Trophoblast cell (in vitro differentiated cells and primary cell): ENCODE data around the gene AOAH.

Experiments
- DNase-seq, 2 donors: peaks; one replicate each; pipeline ENCODE4 v3.0.0-alpha.2; 2016
- H2AFZ ChIP-seq: 2 replicates; pipeline ENCODE4 v1.6.1; 2013; ENCODE audit warnings: low read length, moderate library complexity, mild to moderate bottlenecking; ENCODE audit not compliant: insufficient read depth, poor library complexity
- H2AK5ac ChIP-seq: 2 replicates; pipeline ENCODE4 v1.6.1; 2013; ENCODE audit warnings: mild to moderate bottlenecking, low read length
- H2BK120ac ChIP-seq: 2 replicates; pipeline ENCODE4 v1.6.1; 2013; ENCODE audit warnings: low read length, mild to moderate bottlenecking, moderate library complexity; ENCODE audit not compliant: insufficient read depth, poor library complexity
- H2BK12ac ChIP-seq: 2 replicates; pipeline ENCODE4 v1.6.1; 2013; ENCODE audit warnings: mild to moderate bottlenecking, low read length, moderate library complexity
- H2BK5ac ChIP-seq: 2 replicates; pipeline ENCODE4 v1.6.1; 2013; ENCODE audit warnings: low read length, low read depth, moderate library complexity, mild to moderate bottlenecking; ENCODE audit not compliant: poor library complexity
- H3K14ac ChIP-seq: 2 replicates; pipeline ENCODE4 v1.6.1; 2013; ENCODE audit warnings: mild to moderate bottlenecking, low read length
- H3K18ac ChIP-seq: 2 replicates; pipeline ENCODE4 v1.6.1; 2013; ENCODE audit warnings: mild to moderate bottlenecking, low read length
- H3K23ac ChIP-seq: 2 replicates; pipeline ENCODE4 v1.6.1; 2013; ENCODE audit warnings: low read length
- H3K27ac ChIP-seq: 2 replicates; pipeline ENCODE4 v1.5.1; 2013; ENCODE audit warnings: low read depth, mild to moderate bottlenecking, inconsistent platforms, low read length, moderate library complexity
- H3K27me3 ChIP-seq: 2 replicates; pipeline ENCODE4 v1.6.1; 2013; ENCODE audit warnings: inconsistent platforms, mild to moderate bottlenecking, low read length, moderate library complexity; ENCODE audit not compliant: insufficient read depth
- H3K36me3 ChIP-seq, 2 experiments: 1 replicate in 1 of 2; 2 replicates in 1 of 2; pipeline ENCODE4 v1.6.1; 2013; ENCODE audit warnings: low read length in 2 of 2, mild to moderate bottlenecking in 2 of 2, moderate library complexity in 1 of 2; ENCODE audit not compliant: insufficient read depth in 2 of 2, control insufficient read depth in 1 of 2
- H3K4ac ChIP-seq: 2 replicates; pipeline ENCODE4 v1.6.1; 2013; ENCODE audit warnings: low read depth, mild to moderate bottlenecking, low read length, moderate library complexity
- H3K4me1 ChIP-seq, 2 experiments: 1 replicate in 1 of 2; 2 replicates in 1 of 2; pipeline ENCODE4 v1.6.1; 2013; ENCODE audit warnings: low read length in 2 of 2, mild to moderate bottlenecking in 2 of 2, moderate library complexity in 1 of 2; ENCODE audit not compliant: insufficient read depth in 2 of 2, control insufficient read depth in 1 of 2
- H3K4me2 ChIP-seq: 2 replicates; pipeline ENCODE4 v1.6.1; 2013; ENCODE audit warnings: inconsistent platforms, mild to moderate bottlenecking, low read length, moderate library complexity
- H3K4me3 ChIP-seq: 2 replicates; pipeline ENCODE4 v1.5.1; 2013; ENCODE audit warnings: mild to moderate bottlenecking, low read depth, low read length, inconsistent platforms
- H3K79me1 ChIP-seq: one replicate; pipeline ENCODE4 v1.6.1; 2013; ENCODE audit warnings: low read length
- H3K79me2 ChIP-seq: 2 replicates; pipeline ENCODE4 v1.6.1; 2013; ENCODE audit warnings: low read length, mild to moderate bottlenecking; ENCODE audit not compliant: control insufficient read depth, insufficient read depth, poor library complexity
- H3K9ac ChIP-seq: 2 replicates; pipeline ENCODE4 v1.6.1; 2013; ENCODE audit warnings: mild to moderate bottlenecking, low read length
- H3K9me3 ChIP-seq: 2 replicates; pipeline ENCODE4 v1.6.1; 2013; ENCODE audit warnings: low read depth, mild to moderate bottlenecking, control low read depth, inconsistent platforms, low read length; ENCODE audit not compliant: insufficient read depth
- H4K12ac ChIP-seq: 2 replicates; pipeline ENCODE4 v1.6.1; 2013; ENCODE audit warnings: low read depth, mild to moderate bottlenecking, low read length, moderate library complexity
- H4K8ac ChIP-seq: 2 replicates; pipeline ENCODE4 v1.6.1; 2013; ENCODE audit warnings: low read depth, mild to moderate bottlenecking, low read length, moderate library complexity
- H4K91ac ChIP-seq: one replicate; pipeline ENCODE4 v1.6.1; 2013; ENCODE audit warnings: low read depth, mild to moderate bottlenecking, low read length, moderate library complexity
- WGBS: extraction: QIAGEN DNeasy Blood & Tissue Kit; methylation state at CpG from one replicate; pipeline ENCODE4 v1.1.7; 2013; ENCODE audit warnings: missing lambda C conversion rate; ENCODE audit not compliant: insufficient read length, insufficient coverage; ENCODE audit errors: extremely low coverage; 5-methylcytosine and 5-hydroxymethylcytosine counted together

AOAH gene

GRCh38 chr7:36597090-36597773 is 127.1 kb downstream of the AOAH start:
- Histone ChIP-seq H3K14ac (no peak overlapping the region), H3K4me1 (no peaks in the 10 kb centered on the region), H3K23ac (no peak overlapping the region), H4K12ac (no peak overlapping the region), H3K18ac (no peak overlapping the region), H3K4me3 (no peak overlapping the region), H4K8ac (no peak overlapping the region), H4K91ac (no peak overlapping the region), H3K79me2 (no peaks in the 10 kb centered on the region), H3K4me2 (no peak overlapping the region), H3K36me3 (no peaks in the 10 kb centered on the region), H3K79me1 (no peaks in the 10 kb centered on the region), H2BK5ac (no peak overlapping the region), H2BK120ac (no peak overlapping the region), H2AK5ac (no peak overlapping the region), H3K9ac (no peak overlapping the region), H2AFZ (no peak overlapping the region), H2BK12ac (no peak overlapping the region), H3K27ac (no peak overlapping the region), H3K4ac (no peak overlapping the region), H3K27me3 (no peaks in the 10 kb centered on the region), H3K9me3 (no peaks in the 10 kb centered on the region)
- WGBS = no CpG with 5 or more reads among the region's 7 CpGs
- peak; percentile 12 to 20 for DNase-seq

- no peak overlapping the region for H3K4ac ChIP-seq
- no peak overlapping the region for H4K91ac ChIP-seq
- H3K79me1 ChIP-seq = no peaks in the 10 kb centered on the region
- no peak overlapping the region for H2AK5ac ChIP-seq
- no peak overlapping the region for H3K4me3 ChIP-seq
- H4K8ac ChIP-seq = no peak overlapping the region
- no peak overlapping the region for H3K18ac ChIP-seq
- no peak overlapping the region for H4K12ac ChIP-seq
- no peaks in the 10 kb centered on the region for H3K36me3 ChIP-seq
- no peaks in the 10 kb centered on the region for H3K4me1 ChIP-seq
- H3K27me3 ChIP-seq = no peaks in the 10 kb centered on the region
- no peak overlapping the region for H2AFZ ChIP-seq
- no peak overlapping the region for H3K23ac ChIP-seq
- H3K4me2 ChIP-seq = no peak overlapping the region
- no peak overlapping the region for H2BK120ac ChIP-seq
- WGBS = no CpG with 5 or more reads among the region's 2 CpGs
- no peak overlapping the region for H3K27ac ChIP-seq
- no peak overlapping the region for H3K14ac ChIP-seq
- no peak overlapping the region for H3K9ac ChIP-seq
- H2BK12ac ChIP-seq = no peak overlapping the region
- no peaks in the 10 kb centered on the region for H3K79me2 ChIP-seq
- no peaks in the 10 kb centered on the region for H3K9me3 ChIP-seq
- DNase-seq = no peak
- no peak overlapping the region for H2BK5ac ChIP-seq
These were observed 129.8 kb downstream of the AOAH start for GRCh38 chr7:36594445-36594844.

GRCh38 chr7:36591636-36592035 is 132.7 kb downstream of the AOAH start:
- Histone ChIP-seq H3K14ac (no peak overlapping the region), H3K79me1 (no peaks in the 10 kb centered on the region), H4K12ac (no peak overlapping the region), H3K4me3 (no peak overlapping the region), H3K36me3 (no peaks in the 10 kb centered on the region), H3K9ac (no peak overlapping the region), H3K9me3 (no peaks in the 10 kb centered on the region), H3K4me1 (no peaks in the 10 kb centered on the region), H3K18ac (no peak overlapping the region), H3K23ac (no peak overlapping the region), H3K27ac (no peak overlapping the region), H4K8ac (no peak overlapping the region), H2BK12ac (no peak overlapping the region), H3K27me3 (no peaks in the 10 kb centered on the region), H3K79me2 (no peaks in the 10 kb centered on the region), H2AFZ (no peak overlapping the region), H3K4me2 (no peak overlapping the region), H3K4ac (no peak overlapping the region), H4K91ac (no peak overlapping the region), H2AK5ac (no peak overlapping the region), H2BK120ac (no peak overlapping the region), H2BK5ac (no peak overlapping the region)
- WGBS = no CpG with 5 or more reads among the region's 3 CpGs
- no peak for DNase-seq

- DNase-seq = no peak
- Histone ChIP-seq H3K79me1 (no peaks in the 10 kb centered on the region), H3K4me2 (no peak overlapping the region), H2BK5ac (no peak overlapping the region), H2BK12ac (no peak overlapping the region), H4K12ac (no peak overlapping the region), H4K8ac (no peak overlapping the region), H3K14ac (no peak overlapping the region), H3K4me1 (no peaks in the 10 kb centered on the region), H2BK120ac (no peak overlapping the region), H3K18ac (no peak overlapping the region), H2AK5ac (no peak overlapping the region), H3K27ac (no peak overlapping the region), H3K4me3 (no peak overlapping the region), H3K4ac (no peak overlapping the region), H3K9me3 (no peaks in the 10 kb centered on the region), H3K9ac (no peak overlapping the region), H4K91ac (no peak overlapping the region), H3K36me3 (no peaks in the 10 kb centered on the region), H3K23ac (no peak overlapping the region), H3K27me3 (no peaks in the 10 kb centered on the region), H3K79me2 (no peaks in the 10 kb centered on the region), H2AFZ (no peak overlapping the region)
- WGBS = no CpG with 5 or more reads among the region's 3 CpGs
These were observed 134.9 kb downstream of the AOAH start for GRCh38 chr7:36589391-36589790.
